Fibroblast of lung (primary cell): ENCODE results near the gene TNRC18. TPM values are rescaled to one million over a fixed set of nuclear protein-coding genes. Genes with fewer than 3 reads are reported as not detected.
"Not testable (repeated sequence)": the region's sequence is repeated elsewhere in the genome, so short reads cannot be mapped to it uniquely, and the experiment has no call there.

ENCODE experiments used
- DNase-seq, 2 donors: peaks; one replicate each; pipeline versions ENCODE4 v3.0.0 to v3.0.0-alpha.2; 2010; ENCODE audit warnings: low read depth in 2 of 2
- H2AFZ ChIP-seq: 2 replicates; pipeline ENCODE4 v1.5.1; 2012; ENCODE audit warnings: low read length, control low read depth, inconsistent platforms
- H3K27ac ChIP-seq: 2 replicates; pipeline ENCODE4 v1.5.1; 2011; ENCODE audit warnings: low read length, control low read depth; ENCODE audit not compliant: insufficient read depth
- H3K27me3 ChIP-seq: 2 replicates; pipeline ENCODE4 v1.5.1; 2011; ENCODE audit warnings: mild to moderate bottlenecking, low read length; ENCODE audit not compliant: control insufficient read depth, insufficient read depth
- H3K36me3 ChIP-seq: 2 replicates; pipeline ENCODE4 v1.5.1; 2011; ENCODE audit warnings: low read length; ENCODE audit not compliant: control insufficient read depth, insufficient read depth
- H3K4me1 ChIP-seq: 2 replicates; pipeline ENCODE4 v1.5.1; 2011; ENCODE audit warnings: low read length; ENCODE audit not compliant: control insufficient read depth, insufficient read depth; ENCODE audit errors: extremely low read depth
- H3K4me2 ChIP-seq: 2 replicates; pipeline ENCODE4 v1.5.1; 2011; ENCODE audit warnings: low read length, control low read depth; ENCODE audit not compliant: insufficient read depth; ENCODE audit errors: extremely low read depth
- H3K4me3 ChIP-seq, 4 experiments: fragments of 200-600 bp in 1 of 4; sonication (generic) in 1 of 4; replicated peaks in 1 of 4; 2 replicates each; pipeline ENCODE4 v1.5.1; 2011 to 2016; ENCODE audit warnings: low read length in 4 of 4, low read depth in 3 of 4, mild to moderate bottlenecking in 3 of 4, control low read depth in 2 of 4, inconsistent platforms in 1 of 4, mixed read lengths in 1 of 4; ENCODE audit not compliant: insufficient read depth in 1 of 4; ENCODE audit errors: control extremely low read depth in 1 of 4
- H3K79me2 ChIP-seq: 2 replicates; pipeline ENCODE4 v1.5.1; 2012; ENCODE audit warnings: mild to moderate bottlenecking, low read length, inconsistent platforms; ENCODE audit not compliant: control insufficient read depth, insufficient read depth
- H3K9ac ChIP-seq: 2 replicates; pipeline ENCODE4 v1.5.1; 2011; ENCODE audit warnings: mild to moderate bottlenecking, low read length, control low read depth; ENCODE audit not compliant: insufficient read depth
- H3K9me3 ChIP-seq: 2 replicates; pipeline ENCODE4 v1.5.1; 2012; ENCODE audit warnings: low read depth, low read length; ENCODE audit not compliant: control insufficient read depth, insufficient read depth
- H4K20me1 ChIP-seq: 2 replicates; pipeline ENCODE4 v1.5.1; 2011; ENCODE audit warnings: low read length; ENCODE audit not compliant: control insufficient read depth, insufficient read depth; ENCODE audit errors: extremely low read depth
- EZH2 ChIP-seq: IDR thresholded peaks from 2 replicates; pipeline ENCODE4 v1.5.1; 2012; ENCODE audit warnings: low read length, control low read depth, mild to moderate bottlenecking; ENCODE audit errors: missing control alignments
- polyA plus RNA-seq, 2 donors: library from polyadenylated mRNA; depleted of rRNA in 1 of 2; stranded (reverse) in 1 of 2; unstranded in 1 of 2; fragments of >200 nt; gene quantifications; 2 replicates each; pipeline ENCODE4 v1.2.1, GENCODE V29; 2011 to 2012; ENCODE audit warnings: missing spikeins in 1 of 2
- total RNA-seq: library from RNA; depleted of rRNA; stranded (reverse); fragments of >200 nt; gene quantifications from 2 replicates; pipeline ENCODE4 v1.2.1, GENCODE V29; 2014
- TF ChIP-seq, protein P1 (sequence below), 2 donors: IDR thresholded peaks in 1 of 2; conservative IDR thresholded peaks in 1 of 2; 1 replicate in 1 of 2; 2 replicates in 1 of 2; pipeline ENCODE4 v1.5.1; 2011 to 2012; ENCODE audit warnings: low read length in 2 of 2, control low read depth in 1 of 2, inconsistent platforms in 1 of 2, low read depth in 1 of 2, mild to moderate bottlenecking in 1 of 2

TNRC18 gene
- total and polyA plus RNA-seq, 2 donors (not counting 1 experiment from before 2014, with no cell fraction given), result 19.7 to 38.5 TPM

DNA sequence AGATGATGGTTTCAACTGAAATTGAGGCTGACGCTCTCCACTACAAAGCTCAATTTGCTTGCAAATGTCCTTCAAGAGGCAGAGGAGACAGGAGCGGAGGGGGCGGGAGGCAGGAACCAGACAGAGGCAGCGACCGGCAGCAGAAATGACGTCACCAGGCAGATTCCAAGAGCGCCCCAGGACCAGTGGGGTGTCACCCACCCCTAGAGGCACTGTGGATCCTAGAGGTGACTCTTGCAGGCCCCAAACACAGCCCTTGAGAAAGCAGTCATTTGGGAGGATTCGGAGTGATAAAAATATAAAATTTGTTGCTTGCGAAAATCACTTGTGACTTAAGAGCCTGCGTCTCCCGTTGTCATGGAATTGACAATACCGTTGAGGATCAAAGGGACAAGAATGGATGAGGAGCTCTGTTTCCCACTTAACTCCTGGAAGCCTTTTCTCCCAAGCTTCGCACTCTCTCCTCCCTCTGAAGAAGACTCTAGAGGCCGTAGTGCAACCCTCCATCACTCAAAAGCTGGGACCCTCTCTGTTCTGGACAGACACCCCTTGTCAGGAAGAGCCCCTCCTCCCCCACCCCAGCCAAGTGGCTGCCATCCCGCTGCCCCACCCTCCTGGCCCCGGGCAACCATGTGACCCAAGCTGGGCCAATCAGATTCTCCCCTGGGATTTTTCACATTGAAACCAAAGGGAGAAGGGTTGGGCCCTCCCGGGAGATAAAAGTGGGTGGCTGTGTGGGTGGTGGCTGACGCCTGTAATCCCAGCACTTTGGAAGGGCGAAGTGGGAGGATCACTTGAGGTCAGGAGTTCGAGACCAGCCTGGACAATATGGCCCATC lies 157.2 kb downstream of the TNRC18 start:
- Histone ChIP-seq H3K27me3 (peaks cover 3% of the 10 kb centered on the region), H3K4me3 (no peak overlapping the region), H3K9ac (no peak overlapping the region), H3K36me3 (no peaks in the 10 kb centered on the region), H3K4me1 (no peaks in the 10 kb centered on the region), H3K9me3 (no peaks in the 10 kb centered on the region), H2AFZ (no peak overlapping the region), H3K79me2 (no peaks in the 10 kb centered on the region), H3K4me2 (no peak overlapping the region), H4K20me1 (no peaks in the 10 kb centered on the region), H3K27ac (no peak overlapping the region)
- no peak for DNase-seq
- TF ChIP-seq, protein P1, sequence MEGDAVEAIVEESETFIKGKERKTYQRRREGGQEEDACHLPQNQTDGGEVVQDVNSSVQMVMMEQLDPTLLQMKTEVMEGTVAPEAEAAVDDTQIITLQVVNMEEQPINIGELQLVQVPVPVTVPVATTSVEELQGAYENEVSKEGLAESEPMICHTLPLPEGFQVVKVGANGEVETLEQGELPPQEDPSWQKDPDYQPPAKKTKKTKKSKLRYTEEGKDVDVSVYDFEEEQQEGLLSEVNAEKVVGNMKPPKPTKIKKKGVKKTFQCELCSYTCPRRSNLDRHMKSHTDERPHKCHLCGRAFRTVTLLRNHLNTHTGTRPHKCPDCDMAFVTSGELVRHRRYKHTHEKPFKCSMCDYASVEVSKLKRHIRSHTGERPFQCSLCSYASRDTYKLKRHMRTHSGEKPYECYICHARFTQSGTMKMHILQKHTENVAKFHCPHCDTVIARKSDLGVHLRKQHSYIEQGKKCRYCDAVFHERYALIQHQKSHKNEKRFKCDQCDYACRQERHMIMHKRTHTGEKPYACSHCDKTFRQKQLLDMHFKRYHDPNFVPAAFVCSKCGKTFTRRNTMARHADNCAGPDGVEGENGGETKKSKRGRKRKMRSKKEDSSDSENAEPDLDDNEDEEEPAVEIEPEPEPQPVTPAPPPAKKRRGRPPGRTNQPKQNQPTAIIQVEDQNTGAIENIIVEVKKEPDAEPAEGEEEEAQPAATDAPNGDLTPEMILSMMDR (conservative IDR thresholded peaks at IDR 0.05 in 1 of 2, IDR thresholded peaks at IDR 0.05 in 1 of 2; ENCODE audit: low read depth in 1 of 2, low read length in 2 of 2), result no peak
- TF ChIP-seq EZH2, result no peak

- Histone ChIP-seq H3K4me3 (no peak overlapping the region), H3K79me2 (no peaks in the 10 kb centered on the region), H4K20me1 (no peaks in the 10 kb centered on the region), H3K4me1 (no peaks in the 10 kb centered on the region), H3K27ac (no peak overlapping the region), H3K27me3 (peaks cover 3% of the 10 kb centered on the region), H3K9me3 (no peaks in the 10 kb centered on the region), H3K9ac (no peak overlapping the region), H2AFZ (no peak overlapping the region), H3K4me2 (no peak overlapping the region), H3K36me3 (no peaks in the 10 kb centered on the region)
- no peak for TF ChIP-seq EZH2
- TF ChIP-seq, protein P1 (conservative IDR thresholded peaks at IDR 0.05 in 1 of 2, IDR thresholded peaks at IDR 0.05 in 1 of 2; ENCODE audit: low read depth in 1 of 2, low read length in 2 of 2), result no peak
- DNase-seq, result no peak
Measured at GRCh38 chr7:5265320-5266190, 158.1 kb downstream of the TNRC18 start.

GRCh38 chr7:5263066-5263465 lies 160.6 kb downstream of the TNRC18 start:
- not testable (repeated sequence) for H3K27ac ChIP-seq, H3K4me2 ChIP-seq, H2AFZ ChIP-seq, H3K9me3 ChIP-seq, H3K9ac ChIP-seq, H3K36me3 ChIP-seq, H4K20me1 ChIP-seq, H3K79me2 ChIP-seq, DNase-seq, H3K4me3 ChIP-seq, H3K4me1 ChIP-seq, H3K27me3 ChIP-seq

- H3K4me1 ChIP-seq, H2AFZ ChIP-seq, H3K4me3 ChIP-seq, H4K20me1 ChIP-seq, H3K79me2 ChIP-seq, H3K4me2 ChIP-seq, H3K27ac ChIP-seq, H3K9ac ChIP-seq, H3K36me3 ChIP-seq, DNase-seq, H3K27me3 ChIP-seq, H3K9me3 ChIP-seq: not testable (repeated sequence)
Measured at GRCh38 chr7:5260530-5261068, 163.0 kb downstream of the TNRC18 start.
